Eye (tissue), 1 donor: ENCODE results near the gene ZAR1.

ENCODE experiments used
- DNase-seq: peaks from one replicate; pipeline ENCODE4 v3.0.0-alpha.2; 2015

The ZAR1 gene

GRCh38 chr4:48490680-48491513 is 845 bp downstream of the ZAR1 start:
- DNase-seq, result peak; percentile 33

- DNase-seq, result peak; percentile 37
These were observed 1.6 kb downstream of the ZAR1 start for GRCh38 chr4:48491514-48492176.

DNA sequence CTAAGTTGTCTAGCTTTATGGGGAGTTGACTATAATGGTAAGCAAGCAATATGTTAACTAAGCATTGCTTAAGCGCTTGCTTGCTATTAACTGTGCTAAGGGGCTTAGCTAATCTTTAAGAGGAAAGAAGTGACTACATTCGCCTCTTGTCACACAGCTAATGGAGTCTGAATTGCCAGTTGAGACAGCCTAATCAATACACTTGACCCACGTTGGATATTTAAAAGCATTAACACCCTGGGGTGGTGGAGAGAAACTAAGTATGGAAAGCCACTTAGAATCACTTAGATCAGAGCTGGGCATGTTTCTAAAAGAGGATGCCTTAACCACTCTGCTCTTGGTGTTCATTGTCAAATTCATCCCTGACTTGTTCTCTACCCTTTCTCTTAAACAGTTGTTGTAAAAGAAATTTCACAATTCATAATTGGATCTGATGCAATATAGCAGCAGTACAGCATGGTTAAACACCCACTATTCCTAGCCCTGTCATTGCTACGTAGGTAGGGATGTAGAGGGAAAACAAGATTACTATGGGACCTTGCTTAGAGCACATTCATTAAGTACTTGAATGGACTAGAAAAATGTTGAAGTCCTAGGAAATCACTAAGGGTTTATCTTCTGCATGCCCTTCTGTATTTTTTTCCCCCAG is 3.5 kb downstream of the ZAR1 start:
- DNase-seq, result peak; percentile 41

GRCh38 chr4:48495941-48496340 is 5.9 kb downstream of the ZAR1 start:
- no peak for DNase-seq

- no peak for DNase-seq
These were observed 8.8 kb downstream of the ZAR1 start for GRCh38 chr4:48498895-48499294.

- no peak for DNase-seq
These were observed 9.6 kb downstream of the ZAR1 start for GRCh38 chr4:48499551-48500066.

- DNase-seq, result no peak
These were observed 13.4 kb downstream of the ZAR1 start for GRCh38 chr4:48503233-48504025.

- no peak for DNase-seq
These were observed 13.9 kb downstream of the ZAR1 start for GRCh38 chr4:48504026-48504330.

GRCh38 chr4:48504352-48504751 is 14.3 kb downstream of the ZAR1 start:
- DNase-seq, result no peak

- peak; percentile 15 for DNase-seq
These were observed 16.7 kb downstream of the ZAR1 start for GRCh38 chr4:48506716-48507115.

- DNase-seq, result no peak
These were observed 19.5 kb downstream of the ZAR1 start for GRCh38 chr4:48509543-48509942.

- no peak for DNase-seq
These were observed 28.1 kb downstream of the ZAR1 start for GRCh38 chr4:48518143-48518542.

- no peak for DNase-seq
These were observed 36.4 kb downstream of the ZAR1 start for GRCh38 chr4:48526406-48526805.

GRCh38 chr4:48538358-48538757 is 48.3 kb downstream of the ZAR1 start:
- no peak for DNase-seq

- no peak for DNase-seq
These were observed 49.5 kb downstream of the ZAR1 start for GRCh38 chr4:48539597-48539996.

DNA sequence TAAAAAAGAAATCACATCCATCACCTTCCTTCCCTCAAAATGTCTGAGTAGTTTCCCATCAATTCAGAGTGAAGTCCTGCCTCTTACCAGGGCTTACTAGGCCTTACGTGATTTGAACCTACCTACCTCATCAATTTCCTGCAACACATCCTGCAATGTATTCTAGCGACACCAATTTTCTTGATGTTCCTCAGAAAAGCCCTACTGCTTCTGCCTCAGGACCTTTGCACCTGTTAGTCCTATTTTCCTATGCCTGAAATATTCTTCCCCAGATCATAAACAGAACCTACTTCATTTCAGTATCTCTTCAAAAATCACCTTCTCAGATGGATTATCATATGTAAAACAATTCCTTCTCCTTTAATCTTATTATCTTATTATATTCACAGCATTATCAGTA is 52.8 kb downstream of the ZAR1 start:
- no peak for DNase-seq

- DNase-seq, result no peak
These were observed 53.7 kb downstream of the ZAR1 start for GRCh38 chr4:48543796-48544195.
